Measurements from ENCODE around the gene SLC2A14.
"Not testable (repeated sequence)": the region's sequence is repeated elsewhere in the genome, so short reads cannot be mapped to it uniquely, and the experiment has no call there.

SLC2A14 gene

DNA sequence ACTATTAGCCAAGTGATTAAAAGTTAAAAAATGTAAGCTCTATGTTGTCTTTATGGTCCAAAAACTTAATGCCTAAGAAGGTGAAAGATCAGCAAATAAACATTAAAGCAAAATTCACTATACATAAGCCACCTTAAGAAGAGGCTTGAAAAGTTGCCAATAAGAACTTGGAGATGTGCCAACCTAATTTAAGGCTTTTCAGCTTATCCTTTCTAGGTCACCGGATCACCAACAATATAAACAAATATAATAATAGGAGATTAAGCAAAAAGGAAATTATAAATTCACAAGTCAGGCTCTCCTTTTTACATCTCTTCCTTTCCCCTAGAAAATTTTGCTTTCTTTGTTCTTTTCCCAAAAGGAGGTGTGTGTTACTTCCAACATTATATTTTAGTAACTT, 32.4 kb upstream of the SLC2A14 start:
- H3K27ac ChIP-seq = peak overlapping the region; percentile 50; the same call in 1 of the 2 replicates
- TF ChIP-seq, protein P1, sequence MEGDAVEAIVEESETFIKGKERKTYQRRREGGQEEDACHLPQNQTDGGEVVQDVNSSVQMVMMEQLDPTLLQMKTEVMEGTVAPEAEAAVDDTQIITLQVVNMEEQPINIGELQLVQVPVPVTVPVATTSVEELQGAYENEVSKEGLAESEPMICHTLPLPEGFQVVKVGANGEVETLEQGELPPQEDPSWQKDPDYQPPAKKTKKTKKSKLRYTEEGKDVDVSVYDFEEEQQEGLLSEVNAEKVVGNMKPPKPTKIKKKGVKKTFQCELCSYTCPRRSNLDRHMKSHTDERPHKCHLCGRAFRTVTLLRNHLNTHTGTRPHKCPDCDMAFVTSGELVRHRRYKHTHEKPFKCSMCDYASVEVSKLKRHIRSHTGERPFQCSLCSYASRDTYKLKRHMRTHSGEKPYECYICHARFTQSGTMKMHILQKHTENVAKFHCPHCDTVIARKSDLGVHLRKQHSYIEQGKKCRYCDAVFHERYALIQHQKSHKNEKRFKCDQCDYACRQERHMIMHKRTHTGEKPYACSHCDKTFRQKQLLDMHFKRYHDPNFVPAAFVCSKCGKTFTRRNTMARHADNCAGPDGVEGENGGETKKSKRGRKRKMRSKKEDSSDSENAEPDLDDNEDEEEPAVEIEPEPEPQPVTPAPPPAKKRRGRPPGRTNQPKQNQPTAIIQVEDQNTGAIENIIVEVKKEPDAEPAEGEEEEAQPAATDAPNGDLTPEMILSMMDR (conservative IDR thresholded peaks at IDR 0.05) = no peak

DNA sequence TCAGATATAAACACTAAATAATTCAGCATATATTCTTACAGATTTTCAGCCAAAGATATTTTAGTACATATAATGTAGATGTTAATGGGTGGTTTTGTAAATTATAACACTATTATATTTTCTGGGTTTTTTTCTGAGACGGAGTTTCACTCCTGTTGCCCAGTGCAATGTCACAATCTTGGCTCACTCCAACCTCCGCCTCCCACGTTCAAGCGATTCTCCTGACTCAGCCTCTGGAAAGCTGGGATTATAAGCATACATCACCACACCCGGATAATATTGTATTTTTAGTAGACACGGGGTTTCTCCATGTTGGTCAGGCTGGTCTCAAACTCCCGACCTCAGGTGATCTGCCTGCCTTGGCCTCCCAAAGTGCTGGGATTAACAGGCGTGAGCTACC, 29.7 kb upstream of the SLC2A14 start:
- H3K27ac ChIP-seq = not testable (repeated sequence)

DNA sequence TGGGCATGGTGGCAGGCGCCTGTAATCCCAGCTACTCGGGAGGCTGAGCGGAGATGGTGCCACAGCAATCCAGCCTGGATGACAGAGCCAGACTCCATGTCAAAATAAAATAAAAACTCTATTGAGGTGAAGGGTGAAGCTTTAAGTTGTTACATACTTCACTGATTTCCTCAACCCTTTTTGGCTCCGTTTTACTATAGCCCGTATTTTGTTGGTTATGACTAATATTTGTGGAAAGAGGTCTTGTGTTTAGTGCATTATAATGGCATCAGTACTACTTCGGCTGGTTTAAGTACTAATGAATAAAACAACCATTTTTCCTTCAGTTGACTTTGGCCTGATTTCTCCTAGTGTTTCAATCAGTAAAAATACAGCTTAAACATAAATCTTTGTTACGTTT, 27.0 kb upstream of the SLC2A14 start:
- TF ChIP-seq, protein P1 (conservative IDR thresholded peaks at IDR 0.05) = no peak
- H3K27ac ChIP-seq = no peak overlapping the region

DNA sequence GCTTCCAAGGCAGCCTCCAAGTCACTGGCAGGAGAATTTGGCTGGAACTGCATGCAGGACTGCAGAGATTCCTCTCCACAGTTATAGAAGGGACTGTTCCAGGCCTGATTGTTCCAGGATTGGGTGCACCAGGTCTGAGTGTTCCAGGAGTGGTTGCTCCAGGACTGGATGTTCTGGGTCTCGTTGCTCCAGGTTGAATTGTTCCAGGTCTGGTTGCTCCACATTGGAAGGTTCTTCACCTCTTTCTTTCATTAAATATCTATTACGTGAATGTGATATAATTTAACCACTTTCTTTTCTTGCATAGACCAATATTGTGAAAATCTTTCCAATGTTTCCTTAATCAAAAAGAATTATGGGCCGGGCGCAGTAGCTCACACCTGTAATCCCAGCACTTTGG, 24.0 kb upstream of the SLC2A14 start:
- H3K27ac ChIP-seq = not testable (repeated sequence)

DNA sequence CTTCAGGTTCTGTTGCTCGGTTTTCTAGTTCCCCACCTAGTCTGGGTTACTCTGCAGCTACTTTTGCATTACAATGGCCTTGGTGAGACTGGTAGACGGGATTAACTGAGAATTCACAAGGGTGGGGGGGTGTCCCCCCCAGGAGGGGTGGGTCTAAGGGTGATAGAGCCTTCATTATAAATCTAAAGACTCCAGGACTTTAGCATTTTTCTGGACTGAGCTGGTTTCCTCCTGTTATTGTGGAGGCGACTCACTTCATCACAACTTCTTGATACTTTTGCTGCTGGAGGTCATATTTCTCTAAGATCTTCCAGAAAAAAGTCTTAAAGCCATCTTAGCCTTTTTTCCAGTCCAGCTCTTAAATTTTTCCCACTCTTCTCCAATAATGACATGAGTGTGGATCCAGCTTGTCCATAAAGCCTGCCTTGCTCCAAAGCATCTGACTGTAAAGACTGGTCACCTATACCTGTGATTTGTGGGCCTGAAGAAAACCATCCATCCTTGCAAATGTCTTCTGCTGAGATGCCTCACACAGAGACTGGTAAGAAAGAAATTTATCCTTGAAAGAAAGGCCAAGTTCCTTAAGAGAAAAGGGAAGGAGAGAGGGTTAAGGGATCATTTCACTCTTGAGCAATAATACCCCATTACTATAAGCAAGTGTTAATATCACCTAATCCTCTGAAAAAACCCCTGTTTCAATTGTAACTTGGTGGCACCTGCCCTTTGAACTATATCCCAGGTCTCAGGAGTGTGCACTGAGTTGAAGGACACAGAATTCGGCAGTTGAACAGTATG, 19.7 kb upstream of the SLC2A14 start:
- H3K27ac ChIP-seq = no peak overlapping the region
- TF ChIP-seq, protein P1 (conservative IDR thresholded peaks at IDR 0.05) = no peak

DNA sequence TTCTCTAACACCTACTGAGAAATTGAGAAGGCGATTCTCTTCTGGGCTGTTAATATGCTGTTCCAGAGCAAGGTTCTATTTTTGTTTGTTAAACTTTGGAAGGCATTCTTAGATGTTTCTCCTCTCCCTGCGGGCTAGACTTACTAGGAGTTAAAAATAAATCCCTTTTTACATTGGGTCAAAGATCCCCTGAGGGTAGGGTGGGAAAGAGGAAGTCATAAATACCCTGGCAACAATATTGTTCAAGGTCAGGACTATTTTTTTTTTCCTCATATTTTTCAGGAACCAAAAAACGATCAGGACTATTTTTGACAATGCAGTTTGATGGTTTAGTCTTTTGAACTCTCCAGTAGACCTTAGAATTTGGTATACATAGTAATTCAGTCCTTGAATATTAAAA, 12.0 kb upstream of the SLC2A14 start:
- TF ChIP-seq, protein P1 (conservative IDR thresholded peaks at IDR 0.05) = no peak
- H3K27ac ChIP-seq = no peak overlapping the region

DNA sequence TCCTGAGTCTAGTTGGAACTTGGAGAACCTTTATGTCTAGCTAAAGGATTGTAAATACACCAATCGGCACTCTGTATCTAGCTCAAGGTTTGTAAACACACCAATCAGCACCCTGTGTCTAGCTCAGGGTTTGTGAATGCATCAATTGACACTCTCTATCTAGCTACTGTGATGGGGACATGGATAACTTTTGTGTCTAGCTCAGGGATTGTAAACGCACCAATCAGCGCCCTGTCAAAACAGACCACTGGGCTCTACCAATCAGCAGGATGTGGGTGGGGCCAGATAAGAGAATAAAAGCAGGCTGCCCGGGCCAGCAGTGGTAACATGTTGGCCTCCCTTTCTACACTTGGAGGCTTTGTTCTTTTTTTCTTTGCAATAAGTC, 9.0 kb upstream of the SLC2A14 start:
- not testable (repeated sequence) for H3K27ac ChIP-seq

DNA sequence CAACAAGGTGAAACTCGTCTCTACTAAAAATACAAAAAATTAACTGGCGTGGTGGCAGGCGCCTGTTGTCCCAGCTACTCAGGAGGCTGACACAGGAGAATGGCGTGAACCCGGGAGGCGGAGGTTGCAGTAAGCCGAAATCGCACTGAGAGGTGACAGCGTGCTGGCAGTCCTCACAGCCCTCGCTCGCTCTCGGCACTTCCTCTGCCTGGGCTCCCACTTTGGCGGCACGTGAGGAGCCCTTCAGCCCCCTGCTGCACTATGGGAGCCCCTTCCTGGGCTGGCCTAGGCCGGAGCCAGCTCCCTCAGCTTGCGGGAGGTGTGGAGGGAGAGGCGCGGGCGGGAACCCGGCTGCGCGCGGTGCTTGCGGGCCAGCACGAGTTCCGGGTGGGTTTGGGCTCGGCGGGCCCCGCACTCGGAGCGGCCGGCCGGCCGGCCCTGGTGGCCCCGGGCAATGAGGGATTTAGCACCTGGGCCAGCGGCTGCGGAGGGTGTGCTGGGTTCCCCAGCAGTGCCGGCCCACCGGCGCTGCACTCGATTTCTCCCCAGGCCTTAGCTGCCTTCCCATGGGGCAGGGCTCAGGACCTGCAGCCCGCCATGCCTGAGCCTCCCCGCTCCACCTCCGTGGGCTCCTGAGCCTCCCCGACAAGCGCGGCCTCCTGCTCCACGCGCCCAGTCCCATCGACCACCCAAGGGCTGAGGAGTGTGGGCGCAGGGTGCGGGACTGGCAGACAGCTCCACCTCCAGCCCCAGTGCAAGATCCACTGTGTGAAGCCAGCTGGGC, 8.4 kb upstream of the SLC2A14 start:
- not testable (repeated sequence) for H3K27ac ChIP-seq

DNA sequence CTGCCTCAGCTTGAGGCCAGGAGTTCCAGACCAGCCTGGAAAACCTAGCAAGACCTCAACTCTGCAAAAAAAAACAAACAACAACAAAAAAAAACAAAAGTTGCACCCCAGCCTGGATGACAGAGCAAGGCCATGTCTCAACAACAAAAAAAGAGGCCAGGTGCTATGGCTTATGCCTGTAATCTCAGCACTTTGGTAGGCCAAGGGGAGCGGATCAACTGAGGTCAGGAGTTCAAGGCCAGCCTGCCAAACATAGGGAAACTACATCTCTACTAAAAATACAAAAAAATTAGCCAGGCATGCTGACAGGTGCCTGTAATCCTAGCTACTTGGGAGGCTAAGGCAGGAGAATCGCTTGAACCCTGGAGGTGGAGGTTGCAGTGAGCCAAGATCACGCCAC, 6.5 kb upstream of the SLC2A14 start:
- no peak overlapping the region for H3K27ac ChIP-seq
- TF ChIP-seq, protein P1 (conservative IDR thresholded peaks at IDR 0.05) = no peak

All from VCaP (cell line).